ENCODE measurements around the gene GRIN1. TPM values are rescaled to one million over a fixed set of nuclear protein-coding genes. Genes with fewer than 3 reads are reported as not detected.

The GRIN1 gene
- total and polyA plus RNA-seq, 2 donors (not counting 1 experiment from before 2014, with no cell fraction given), result 0.04 TPM; not detected in 1

DNA sequence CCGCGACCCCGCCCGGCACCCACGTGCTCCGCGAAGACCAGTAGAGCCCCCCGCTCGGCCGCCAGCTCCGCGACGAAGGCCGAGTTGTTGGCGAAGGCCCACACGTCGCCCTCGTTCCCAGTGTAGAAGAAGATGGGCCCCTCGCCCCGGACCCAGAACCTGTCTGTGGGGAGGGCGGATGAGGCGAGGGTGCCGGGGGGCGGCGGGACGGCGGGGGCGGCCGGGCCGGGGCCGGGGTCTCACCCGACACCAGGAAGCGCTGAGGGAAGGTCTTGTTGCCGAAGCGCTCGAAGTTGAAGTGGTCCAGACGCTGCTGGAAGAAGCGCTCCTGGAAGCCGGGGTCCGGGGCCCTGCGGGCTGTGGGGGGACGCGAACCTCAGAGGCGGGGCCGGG is 24.7 kb upstream of the GRIN1 start:
- H3K4me2 ChIP-seq (replicated peaks; ENCODE audit: low read depth, low read length, poor library complexity, severe bottlenecking), result peak overlapping the region; percentile 100
- DNase-seq, result no peak
- no peaks in the 10 kb centered on the region for H3K27me3 Mint-ChIP-seq
- H3K27ac Mint-ChIP-seq, result no peak overlapping the region
- intact Hi-C loops (cut with micrococcal nuclease), result loop anchor here (2.0 kb wide), 1 partner anchor 27 kb away; the partner anchor contains the start of gene MAN1B1
- no peaks in the 10 kb centered on the region for H3K9me3 ChIP-seq (ENCODE audit: control extremely low read depth in 1 of 3, control insufficient read depth in 2 of 3, insufficient read depth in 1 of 3, low read length in 2 of 3)
- peak overlapping the region; percentile 91 for H2AFZ ChIP-seq (ENCODE audit: insufficient read depth, low read depth, low read length, poor library complexity, severe bottlenecking)
- CTCF ChIA-PET, result interaction anchor here (1.0 to 2.0 kb wide), 5 partner anchors 19 to 113 kb away, joined by 3 to 7 read pairs (median 3); partner anchors contain the start of genes RNF224 and SSNA1
- peaks cover 14% of the 10 kb centered on the region for H3K79me2 ChIP-seq (ENCODE audit: control insufficient read depth, insufficient read depth, low read length)
- H3K9ac ChIP-seq (ENCODE audit: low read length), result peak overlapping the region; percentile 76
- H3K36me3 ChIP-seq (replicated peaks in 1 of 2; ENCODE audit: control extremely low read depth in 1 of 2, control insufficient read depth in 1 of 2, extremely low read depth in 1 of 2, insufficient read depth in 2 of 2, low read length in 1 of 2), result peaks cover 0 to 34% of the 10 kb centered on the region in 2 experiments
- peak; percentile 3 for ATAC-seq (ENCODE audit: low read depth)
- H3K4me1 Mint-ChIP-seq, result peaks cover 16% of the 10 kb centered on the region
- peak overlapping the region; percentile 11 to 79 (median 60) for H3K4me3 ChIP-seq (ENCODE audit: control extremely low read depth in 1 of 5, extremely low read depth in 1 of 5, insufficient read depth in 1 of 5, low read depth in 2 of 5, low read length in 4 of 5)
- no peaks in the 10 kb centered on the region for H3K27me3 ChIP-seq (replicated peaks in 1 of 4; ENCODE audit: control extremely low read depth in 1 of 4, control insufficient read depth in 3 of 4, insufficient read depth in 4 of 4, low read length in 3 of 4)
- peak overlapping the region; percentile 50 for H3K4me3 Mint-ChIP-seq
- H3K4me1 ChIP-seq (ENCODE audit: control insufficient read depth in 2 of 2, insufficient read depth in 2 of 2, low read length in 2 of 2), result peaks cover 13 to 24% of the 10 kb centered on the region in 2 donors
- POLR2A ChIA-PET, result interaction anchor here (0.7 to 1.3 kb wide), 3 partner anchors 16 to 106 kb away, joined by 3 to 6 read pairs (median 5); no protein-coding TSS in a partner anchor
- no peak for TF ChIP-seq EZH2 (IDR thresholded peaks at IDR 0.05; ENCODE audit: borderline replicate concordance, insufficient read depth, low read depth, low read length, poor library complexity, severe bottlenecking)
- TF ChIP-seq, protein P1, sequence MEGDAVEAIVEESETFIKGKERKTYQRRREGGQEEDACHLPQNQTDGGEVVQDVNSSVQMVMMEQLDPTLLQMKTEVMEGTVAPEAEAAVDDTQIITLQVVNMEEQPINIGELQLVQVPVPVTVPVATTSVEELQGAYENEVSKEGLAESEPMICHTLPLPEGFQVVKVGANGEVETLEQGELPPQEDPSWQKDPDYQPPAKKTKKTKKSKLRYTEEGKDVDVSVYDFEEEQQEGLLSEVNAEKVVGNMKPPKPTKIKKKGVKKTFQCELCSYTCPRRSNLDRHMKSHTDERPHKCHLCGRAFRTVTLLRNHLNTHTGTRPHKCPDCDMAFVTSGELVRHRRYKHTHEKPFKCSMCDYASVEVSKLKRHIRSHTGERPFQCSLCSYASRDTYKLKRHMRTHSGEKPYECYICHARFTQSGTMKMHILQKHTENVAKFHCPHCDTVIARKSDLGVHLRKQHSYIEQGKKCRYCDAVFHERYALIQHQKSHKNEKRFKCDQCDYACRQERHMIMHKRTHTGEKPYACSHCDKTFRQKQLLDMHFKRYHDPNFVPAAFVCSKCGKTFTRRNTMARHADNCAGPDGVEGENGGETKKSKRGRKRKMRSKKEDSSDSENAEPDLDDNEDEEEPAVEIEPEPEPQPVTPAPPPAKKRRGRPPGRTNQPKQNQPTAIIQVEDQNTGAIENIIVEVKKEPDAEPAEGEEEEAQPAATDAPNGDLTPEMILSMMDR (IDR thresholded peaks at IDR 0.05), result no peak
- WGBS (ENCODE audit: insufficient coverage), result under 1% methylated on average over 42 of the region's 45 CpGs
- H3K27ac ChIP-seq (ENCODE audit: low read length in 2 of 2), result peak overlapping the region in 1 of 2 donors; percentile 83
- no peaks in the 10 kb centered on the region for H3K9me3 Mint-ChIP-seq (ENCODE audit: insufficient read depth)
- H4K20me1 ChIP-seq (ENCODE audit: control insufficient read depth, insufficient read depth, low read length, poor library complexity, severe bottlenecking), result peaks cover 9% of the 10 kb centered on the region
